Caki2 (cell line): ENCODE data around the gene PCDHGA3. TPM values are rescaled to one million over a fixed set of nuclear protein-coding genes. Genes with fewer than 3 reads are reported as not detected.

ENCODE experiments used
- total RNA-seq: library from RNA; depleted of rRNA; stranded (reverse); fragments of >200 nt; shearing (Covaris generic); gene quantifications from 2 replicates; pipeline ENCODE4 v1.2.3, GENCODE V29; 2014; ENCODE audit warnings: low replicate concordance; rRNA removed

PCDHGA3 gene
- total RNA-seq, 1 experiment from 2014 or later = not detected

Other genes with a start within 250 kb of the PCDHGA3 start
- not detected in 2 replicates for gene PCDHB2, start 249.2 kb upstream of the PCDHGA3 start, total RNA-seq
- not detected in 2 replicates for gene PCDHB3, start 243.4 kb upstream of the PCDHGA3 start, total RNA-seq
- gene PCDHB4, start 222.0 kb upstream of the PCDHGA3 start, total RNA-seq = not detected in 2 replicates
- 13.9 and 17.1 TPM in 2 replicates for gene PCDHB5, start 208.6 kb upstream of the PCDHGA3 start, total RNA-seq
- gene PCDHB6, start 193.8 kb upstream of the PCDHGA3 start, total RNA-seq = not detected in 2 replicates
- 0.90 and 1.2 TPM in 2 replicates for gene PCDHB7, start 171.2 kb upstream of the PCDHGA3 start, total RNA-seq
- not detected in 2 replicates for gene PCDHB8, start 166.0 kb upstream of the PCDHGA3 start, total RNA-seq
- gene PCDHB16, start 161.4 kb upstream of the PCDHGA3 start, total RNA-seq = 3.1 and 4.1 TPM in 2 replicates
- gene PCDHB9, start 156.7 kb upstream of the PCDHGA3 start, total RNA-seq = 1.1 and 1.6 TPM in 2 replicates
- 0.41 and 1.2 TPM in 2 replicates for gene PCDHB10, start 151.5 kb upstream of the PCDHGA3 start, total RNA-seq
- gene PCDHB11, start 144.2 kb upstream of the PCDHGA3 start, total RNA-seq = 0.61 TPM in 1 of 2 replicates, not detected in the other
- 0.35 TPM in 1 of 2 replicates, not detected in the other for gene PCDHB12, start 135.1 kb upstream of the PCDHGA3 start, total RNA-seq
- gene PCDHB13, start 129.9 kb upstream of the PCDHGA3 start, total RNA-seq = 0.44 and 0.93 TPM in 2 replicates
- 0.29 and 7.7 TPM in 2 replicates for gene PCDHB14, start 120.5 kb upstream of the PCDHGA3 start, total RNA-seq
- gene PCDHB15, start 98.4 kb upstream of the PCDHGA3 start, total RNA-seq = not detected in 2 replicates
- gene SLC25A2, start 39.8 kb upstream of the PCDHGA3 start, total RNA-seq = not detected in 2 replicates
- gene TAF7, start 23.0 kb upstream of the PCDHGA3 start, total RNA-seq = 103 and 109 TPM in 2 replicates
- 0.07 TPM in 1 of 2 replicates, not detected in the other for gene PCDHGA1, start 13.3 kb upstream of the PCDHGA3 start, total RNA-seq
- gene PCDHGA2, start 5.1 kb upstream of the PCDHGA3 start, total RNA-seq = not detected in 2 replicates
- gene PCDHGB1, start 6.3 kb downstream of the PCDHGA3 start, total RNA-seq = 0.06 TPM in 1 of 2 replicates, not detected in the other
- not detected in 2 replicates for gene PCDHGA4, start 11.2 kb downstream of the PCDHGA3 start, total RNA-seq
- 0.34 TPM in 1 of 2 replicates, not detected in the other for gene PCDHGB2, start 16.2 kb downstream of the PCDHGA3 start, total RNA-seq
- 0.24 TPM in 1 of 2 replicates, not detected in the other for gene PCDHGA5, start 20.3 kb downstream of the PCDHGA3 start, total RNA-seq
- gene PCDHGB3, start 26.4 kb downstream of the PCDHGA3 start, total RNA-seq = not detected in 2 replicates
- 1.6 TPM in 1 of 2 replicates, not detected in the other for gene PCDHGA6, start 30.1 kb downstream of the PCDHGA3 start, total RNA-seq
- gene PCDHGA7, start 38.9 kb downstream of the PCDHGA3 start, total RNA-seq = not detected in 2 replicates
- not detected in 2 replicates for gene PCDHGB4, start 43.9 kb downstream of the PCDHGA3 start, total RNA-seq
- not detected in 2 replicates for gene PCDHGA8, start 48.8 kb downstream of the PCDHGA3 start, total RNA-seq
- not detected in 2 replicates for gene PCDHGB5, start 54.1 kb downstream of the PCDHGA3 start, total RNA-seq
- gene PCDHGA9, start 58.9 kb downstream of the PCDHGA3 start, total RNA-seq = not detected in 2 replicates
- 0.75 and 1.3 TPM in 2 replicates for gene PCDHGB6, start 64.2 kb downstream of the PCDHGA3 start, total RNA-seq
- 0.14 TPM in 1 of 2 replicates, not detected in the other for gene PCDHGA10, start 69.2 kb downstream of the PCDHGA3 start, total RNA-seq
- gene PCDHGB7, start 73.8 kb downstream of the PCDHGA3 start, total RNA-seq = 0.03 and 0.64 TPM in 2 replicates
- not detected in 2 replicates for gene PCDHGA11, start 77.2 kb downstream of the PCDHGA3 start, total RNA-seq
- gene PCDHGA12, start 86.7 kb downstream of the PCDHGA3 start, total RNA-seq = not detected in 2 replicates
- gene PCDHGC3, start 132.1 kb downstream of the PCDHGA3 start, total RNA-seq = 15.4 and 27.2 TPM in 2 replicates
- not detected in 2 replicates for gene PCDHGC4, start 141.2 kb downstream of the PCDHGA3 start, total RNA-seq
- gene PCDHGC5, start 145.3 kb downstream of the PCDHGA3 start, total RNA-seq = not detected in 2 replicates